Colonic mucosa (tissue), 4 donors: ENCODE results near the gene MOGAT2. TPM values are rescaled to one million over a fixed set of nuclear protein-coding genes. Genes with fewer than 3 reads are reported as not detected.

Experiments
- DNase-seq: peaks from one replicate; pipeline ENCODE4 v3.0.0-alpha.2; 2020
- H3K27ac ChIP-seq: fragments of 200-600 bp; one replicate; pipeline ENCODE4 v1.8.0; 2021
- H3K27me3 ChIP-seq: fragments of 200-600 bp; one replicate; pipeline ENCODE4 v1.8.0; 2021
- H3K36me3 ChIP-seq: fragments of 200-600 bp; one replicate; pipeline ENCODE4 v1.8.0; 2021
- H3K4me1 ChIP-seq: fragments of 200-600 bp; one replicate; pipeline ENCODE4 v1.8.0; 2021; ENCODE audit warnings: mild to moderate bottlenecking
- H3K4me3 ChIP-seq: fragments of 200-600 bp; one replicate; pipeline ENCODE4 v1.8.0; 2021
- H3K9ac ChIP-seq, 2 donors: one replicate each; pipeline ENCODE4 v1.7.0; 2013; ENCODE audit warnings: control low read depth in 2 of 2, low read depth in 2 of 2, low read length in 2 of 2
- H3K9me3 ChIP-seq: fragments of 200-600 bp; one replicate; pipeline ENCODE4 v1.8.0; 2021
- intact Hi-C: fragments of 100-400 bp; cut with DNase I; formaldehyde crosslinking; loops from one replicate; pipeline ENCODE4 v1.14.1; 2022
- total RNA-seq, 2 donors: library from RNA; stranded (reverse); fragmentation: NEBNext Ultra II Directional in 1 of 2; extraction: Animal tissue kit (Norgen Biotek cat#: 25700) in 1 of 2; gene quantifications; one replicate each; pipeline ENCODE4 v1.2.1, GENCODE V29; 2021
- TF ChIP-seq, protein P1 (sequence below): fragments of 200-600 bp; IDR thresholded peaks from one replicate; pipeline ENCODE4 v1.8.0; 2022; ENCODE audit warnings: antibody characterized with exemption, mild to moderate bottlenecking
- donor health status: healthy.
- donor health status: DM: no; HTN: no; CAD: no.
- donor health status: DM: no; HTN: no; CAD: no.

The MOGAT2 gene
- total RNA-seq, 2 donors from 2014 or later, result 168 to 211 TPM

DNA sequence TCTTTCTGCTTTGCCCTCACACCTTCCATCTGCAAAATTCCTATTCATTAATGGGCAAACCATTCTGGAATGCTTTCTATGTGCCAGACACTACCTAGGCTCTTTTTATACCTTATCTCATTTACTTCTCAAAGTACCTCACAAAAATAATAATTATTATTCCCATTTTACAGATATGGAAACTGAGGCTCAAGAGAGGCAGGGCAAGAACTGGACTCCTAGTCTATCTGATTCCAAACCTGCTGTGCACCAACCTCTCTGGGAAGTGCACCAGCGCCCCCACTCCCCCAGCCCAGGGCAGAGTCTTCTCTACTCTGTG is 50.1 kb downstream of the MOGAT2 start:
- Histone ChIP-seq H3K36me3 (no peaks in the 10 kb centered on the region), H3K9ac (no peak overlapping the region), H3K27ac (no peak overlapping the region), H3K9me3 (no peaks in the 10 kb centered on the region), H3K4me3 (no peak overlapping the region), H3K4me1 (peaks cover 7% of the 10 kb centered on the region), H3K27me3 (peaks cover 5% of the 10 kb centered on the region)
- intact Hi-C loops, result no loop called here
- no peak for DNase-seq
- TF ChIP-seq, protein P1, sequence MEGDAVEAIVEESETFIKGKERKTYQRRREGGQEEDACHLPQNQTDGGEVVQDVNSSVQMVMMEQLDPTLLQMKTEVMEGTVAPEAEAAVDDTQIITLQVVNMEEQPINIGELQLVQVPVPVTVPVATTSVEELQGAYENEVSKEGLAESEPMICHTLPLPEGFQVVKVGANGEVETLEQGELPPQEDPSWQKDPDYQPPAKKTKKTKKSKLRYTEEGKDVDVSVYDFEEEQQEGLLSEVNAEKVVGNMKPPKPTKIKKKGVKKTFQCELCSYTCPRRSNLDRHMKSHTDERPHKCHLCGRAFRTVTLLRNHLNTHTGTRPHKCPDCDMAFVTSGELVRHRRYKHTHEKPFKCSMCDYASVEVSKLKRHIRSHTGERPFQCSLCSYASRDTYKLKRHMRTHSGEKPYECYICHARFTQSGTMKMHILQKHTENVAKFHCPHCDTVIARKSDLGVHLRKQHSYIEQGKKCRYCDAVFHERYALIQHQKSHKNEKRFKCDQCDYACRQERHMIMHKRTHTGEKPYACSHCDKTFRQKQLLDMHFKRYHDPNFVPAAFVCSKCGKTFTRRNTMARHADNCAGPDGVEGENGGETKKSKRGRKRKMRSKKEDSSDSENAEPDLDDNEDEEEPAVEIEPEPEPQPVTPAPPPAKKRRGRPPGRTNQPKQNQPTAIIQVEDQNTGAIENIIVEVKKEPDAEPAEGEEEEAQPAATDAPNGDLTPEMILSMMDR, result no peak

DNA sequence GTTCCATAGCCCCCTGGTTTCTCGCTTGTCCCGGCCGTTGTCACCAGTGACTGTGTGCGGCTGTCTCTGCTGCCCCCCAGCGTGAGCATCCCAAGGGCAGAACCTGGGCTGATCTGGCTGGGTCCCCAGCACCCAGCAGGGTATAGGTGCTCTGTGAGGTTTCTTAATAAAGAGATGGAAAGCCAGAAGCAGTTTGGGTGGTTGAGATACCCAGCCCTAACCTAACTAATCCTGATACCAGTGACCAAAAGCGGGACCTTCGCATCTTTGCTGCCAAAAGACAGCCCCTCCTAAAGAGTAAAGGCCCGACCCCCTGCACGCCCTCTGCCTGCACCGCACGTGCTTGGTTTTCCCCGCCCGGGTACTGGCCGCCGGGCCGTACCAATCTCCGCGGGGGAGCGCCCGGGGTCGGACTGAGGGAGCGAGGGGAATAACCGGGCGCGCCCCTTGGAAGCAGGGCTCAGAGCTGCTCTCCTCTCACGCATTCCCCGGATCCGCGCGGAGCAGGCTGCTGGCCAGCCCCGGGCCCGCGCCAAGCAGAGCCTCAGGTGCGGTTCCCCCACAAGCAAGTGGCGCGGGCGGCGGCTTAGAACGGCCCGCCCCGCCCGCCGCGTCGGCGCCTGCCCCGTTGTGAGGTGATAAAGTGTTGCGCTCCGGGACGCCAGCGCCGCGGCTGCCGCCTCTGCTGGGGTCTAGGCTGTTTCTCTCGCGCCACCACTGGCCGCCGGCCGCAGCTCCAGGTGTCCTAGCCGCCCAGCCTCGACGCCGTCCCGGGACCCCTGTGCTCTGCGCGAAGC is 50.7 kb downstream of the MOGAT2 start, which contains the start of gene DGAT2:
TSS of gene DGAT2 (plus strand) at position 667 of the 797 bp plus-strand sequence. CDS start 214 bp downstream, outside the sequence.
- Histone ChIP-seq H3K9me3 (no peaks in the 10 kb centered on the region), H3K27ac (no peak within 1 kb of the TSS), H3K27me3 (peaks cover 5% of the 10 kb centered on the region), H3K9ac (peak within 1 kb of the TSS; percentile 44 to 62), H3K4me1 (peaks cover 7% of the 10 kb centered on the region), H3K4me3 (peak within 1 kb of the TSS; percentile 60), H3K36me3 (no peaks in the 10 kb centered on the region)
- DNase-seq, result peak; percentile 78
- TF ChIP-seq, protein P1, result no peak
- intact Hi-C loops, result no loop called here

DNA sequence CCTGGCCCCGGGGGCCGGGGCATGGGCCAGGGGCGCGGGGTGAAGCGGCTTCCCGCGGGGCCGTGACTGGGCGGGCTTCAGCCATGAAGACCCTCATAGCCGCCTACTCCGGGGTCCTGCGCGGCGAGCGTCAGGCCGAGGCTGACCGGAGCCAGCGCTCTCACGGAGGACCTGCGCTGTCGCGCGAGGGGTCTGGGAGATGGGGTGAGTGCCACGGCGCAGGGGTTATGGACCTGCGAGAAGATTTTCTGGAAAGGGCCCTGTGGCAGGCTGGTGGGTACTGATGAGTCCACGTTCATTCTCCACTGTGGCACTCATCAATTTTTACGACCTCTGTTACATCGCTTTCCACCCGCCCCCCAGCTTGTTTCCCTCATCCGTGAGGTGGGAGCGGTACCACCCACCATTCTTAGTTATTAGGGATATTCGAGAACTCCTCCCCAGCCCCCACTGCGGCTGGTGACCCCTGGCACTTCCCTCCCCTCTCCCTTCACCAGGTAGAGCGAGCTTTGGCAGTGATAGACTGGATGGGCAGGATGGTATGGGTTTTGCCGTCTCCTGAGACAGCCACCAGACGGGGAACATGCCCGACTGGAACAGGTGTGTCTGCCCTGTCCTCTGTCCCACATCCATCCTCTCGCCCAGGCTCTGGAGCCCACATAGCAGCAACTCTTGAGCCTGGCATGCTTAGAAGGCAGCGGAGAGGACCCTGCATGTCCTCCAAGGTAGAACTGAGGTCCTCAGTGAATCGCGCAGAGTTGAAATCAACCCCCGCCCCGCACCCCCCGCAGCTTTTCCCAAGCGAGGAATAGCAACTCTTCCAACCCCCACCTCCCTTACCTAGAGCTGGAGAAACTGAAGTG is 51.5 kb downstream of the MOGAT2 start:
- peak; percentile 28 for DNase-seq
- Histone ChIP-seq H3K9me3 (no peaks in the 10 kb centered on the region), H3K36me3 (no peaks in the 10 kb centered on the region), H3K4me1 (peaks cover 7% of the 10 kb centered on the region), H3K4me3 (peak overlapping the region; percentile 60), H3K27me3 (peaks cover 5% of the 10 kb centered on the region), H3K27ac (no peak overlapping the region), H3K9ac (peak overlapping the region; percentile 30 to 62)
- TF ChIP-seq, protein P1, result no peak
- intact Hi-C loops, result no loop called here

DNA sequence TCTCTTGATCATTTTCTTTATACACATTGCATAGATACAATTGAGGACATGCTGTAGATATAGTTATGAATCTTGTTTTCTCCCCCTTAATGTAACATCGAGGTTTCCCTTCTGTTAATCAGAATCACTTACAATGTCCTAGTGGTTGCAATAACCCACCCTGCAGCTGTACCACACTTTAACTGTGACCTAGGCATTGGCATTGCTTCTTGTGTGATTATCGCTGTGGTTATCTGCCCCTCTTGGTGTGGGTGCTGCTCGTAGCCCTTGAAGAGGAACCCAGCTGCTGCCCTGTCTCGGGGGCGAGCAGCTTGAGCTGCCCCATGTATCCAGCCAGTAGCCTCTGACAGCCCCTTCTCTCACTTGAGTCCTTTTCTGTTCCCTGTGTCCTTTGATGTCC is 52.5 kb downstream of the MOGAT2 start:
- Histone ChIP-seq H3K9ac (no peak overlapping the region), H3K9me3 (no peaks in the 10 kb centered on the region), H3K36me3 (no peaks in the 10 kb centered on the region), H3K27ac (no peak overlapping the region), H3K27me3 (peaks cover 5% of the 10 kb centered on the region), H3K4me1 (peaks cover 7% of the 10 kb centered on the region), H3K4me3 (no peak overlapping the region)
- intact Hi-C loops, result no loop called here
- TF ChIP-seq, protein P1, result no peak
- DNase-seq, result no peak

DNA sequence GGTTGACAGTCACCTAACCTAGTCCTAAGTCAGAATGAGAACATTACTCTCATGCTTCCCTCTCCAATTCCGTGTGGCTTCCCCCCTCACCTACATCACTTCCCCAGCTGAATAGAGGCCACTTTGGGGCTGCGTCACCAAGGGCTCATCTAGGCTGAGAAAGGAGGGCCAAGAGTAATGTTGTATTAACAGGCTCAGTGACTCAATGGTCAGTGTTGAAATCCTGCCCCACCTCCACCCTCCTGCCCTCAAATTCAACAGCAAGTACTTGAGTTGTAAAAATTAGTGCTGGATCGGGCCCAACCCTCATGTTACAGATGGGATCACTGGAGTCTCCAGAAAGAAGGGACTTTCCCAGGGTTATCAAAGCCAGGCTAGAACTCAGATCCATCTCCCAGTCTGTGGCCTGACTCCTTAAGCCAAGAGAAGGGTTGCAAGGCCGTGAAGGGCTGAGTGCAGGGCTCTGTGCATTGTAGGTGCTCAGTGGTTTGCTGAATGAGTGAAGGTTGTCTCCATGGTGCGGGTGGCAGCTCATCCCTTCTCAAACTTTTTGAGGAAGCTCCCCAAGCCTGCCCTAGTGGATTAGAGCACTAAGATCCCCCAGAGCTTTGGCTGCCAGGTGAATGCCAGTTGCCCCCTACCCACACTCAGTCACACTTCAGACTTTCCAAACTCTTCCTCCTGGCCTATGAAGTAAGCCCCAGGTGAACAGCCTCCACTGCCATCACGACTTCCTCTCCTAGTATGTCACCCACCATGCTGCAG is 54.2 kb downstream of the MOGAT2 start:
- Histone ChIP-seq H3K27me3 (peaks cover 5% of the 10 kb centered on the region), H3K9ac (no peak overlapping the region), H3K4me1 (peaks cover 7% of the 10 kb centered on the region), H3K9me3 (no peaks in the 10 kb centered on the region), H3K4me3 (no peak overlapping the region), H3K36me3 (no peaks in the 10 kb centered on the region), H3K27ac (no peak overlapping the region)
- TF ChIP-seq, protein P1, result no peak
- no peak for DNase-seq
- intact Hi-C loops, result no loop called here
